HepG2 (cell line): ENCODE measurements around the gene PSMC3IP. TPM values are rescaled to one million over a fixed set of nuclear protein-coding genes. Genes with fewer than 3 reads are reported as not detected.
A peak's percentile ranks its signal among the peaks of the same experiment; 100 is the strongest.

Experiments
- BCL6 ChIP-seq: IDR thresholded peaks from 2 replicates; pipeline ENCODE4 v1.6.1; 2016; ENCODE audit warnings: missing genetic modification reagents, missing compliant biosample characterization
- ELF3 ChIP-seq: IDR thresholded peaks from 2 replicates; pipeline ENCODE4 v1.6.1; 2016; ENCODE audit warnings: missing genetic modification reagents, missing compliant biosample characterization
- FOSL1 ChIP-seq: sonication (generic); formaldehyde crosslinking; IDR thresholded peaks from 2 replicates; pipeline ENCODE4 v1.9.0; 2021; ENCODE audit warnings: missing genetic modification reagents, borderline replicate concordance
- JUND ChIP-seq: sonication (generic); formaldehyde crosslinking; IDR thresholded peaks from 2 replicates; pipeline ENCODE4 v1.8.0; 2022; ENCODE audit warnings: mild to moderate bottlenecking, missing genetic modification reagents
- NCOR1 ChIP-seq: fragments of 200-600 bp; sonication (generic); IDR thresholded peaks from 2 replicates; pipeline ENCODE4 v1.7.0; 2017; ENCODE audit warnings: antibody characterized with exemption, low read length, borderline replicate concordance
- PAF1 ChIP-seq: IDR thresholded peaks from 2 replicates; pipeline ENCODE4 v1.6.1; 2016; ENCODE audit warnings: missing genetic modification reagents, missing compliant biosample characterization
- RCOR2 ChIP-seq: IDR thresholded peaks from 2 replicates; pipeline ENCODE4 v1.6.1; 2016; ENCODE audit warnings: missing biosample characterization, missing genetic modification reagents
- SNRNP70 ChIP-seq: fragments of 200-400 bp; formaldehyde crosslinking; IDR thresholded peaks from 2 replicates; pipeline ENCODE4 v1.6.1; 2017; ENCODE audit warnings: mild to moderate bottlenecking, low read depth, low read length, moderate library complexity
- U2AF2 ChIP-seq: fragments of 200-400 bp; formaldehyde crosslinking; IDR thresholded peaks from 2 replicates; pipeline ENCODE4 v1.6.1; 2017; ENCODE audit warnings: low read depth, mild to moderate bottlenecking, low read length
- ZFP37 ChIP-seq: sonication (generic); formaldehyde crosslinking; IDR thresholded peaks from 2 replicates; pipeline ENCODE4 v1.4.0; 2020; ENCODE audit warnings: missing genetic modification reagents, borderline replicate concordance
- ZFP90 ChIP-seq: sonication (generic); formaldehyde crosslinking; IDR thresholded peaks from 2 replicates; pipeline ENCODE4 v1.8.0; 2022; ENCODE audit warnings: missing genetic modification reagents, mild to moderate bottlenecking, inconsistent platforms, borderline replicate concordance
- ZNF136 ChIP-seq: sonication (generic); formaldehyde crosslinking; IDR thresholded peaks from 2 replicates; pipeline ENCODE4 v1.8.1; 2022; ENCODE audit warnings: low read depth, mild to moderate bottlenecking, moderate library complexity, missing genetic modification reagents
- polyA plus RNA-seq, 8 experiments: library from polyadenylated mRNA; depleted of rRNA in 3 of 8; stranded (reverse) in 7 of 8; unstranded in 1 of 8; fragments of >200 nt; fragmentation: Illumina TruSeq in 4 of 8; extraction: Trizol in 4 of 8; gene quantifications; 2 replicates each; pipeline versions ENCODE4 v1.2.1 to v1.2.3, GENCODE V29; 2011 to 2016; ENCODE audit warnings: low read depth in 4 of 8, missing spikeins in 1 of 8, mixed read lengths in 1 of 8; ENCODE audit not compliant: insufficient read depth in 1 of 8
- total RNA-seq, 5 experiments: library from RNA; depleted of rRNA; stranded (reverse); fragments of >200 nt; fragmentation: Illumina TruSeq; extraction: Trizol; gene quantifications; 2 replicates each; pipeline ENCODE4 v1.2.3, GENCODE V29; 2016; ENCODE audit warnings: low read depth in 1 of 5
- TF ChIP-seq, protein P1 (sequence below): sonication (generic); formaldehyde crosslinking; IDR thresholded peaks from 2 replicates; pipeline ENCODE4 v1.5.0; 2020; ENCODE audit warnings: missing genetic modification reagents
- TF ChIP-seq, protein P2 (sequence below): sonication (generic); formaldehyde crosslinking; IDR thresholded peaks from 2 replicates; pipeline ENCODE4 v1.9.0; 2021; ENCODE audit warnings: missing genetic modification reagents, mild to moderate bottlenecking, borderline replicate concordance
- TF ChIP-seq, protein P3 (sequence below): sonication (generic); formaldehyde crosslinking; IDR thresholded peaks from 2 replicates; pipeline ENCODE4 v1.5.1; 2020; ENCODE audit warnings: mild to moderate bottlenecking, missing genetic modification reagents, borderline replicate concordance
- TF ChIP-seq, protein P4 (sequence below): IDR thresholded peaks from 2 replicates; pipeline ENCODE4 v1.6.1; 2016; ENCODE audit warnings: missing compliant biosample characterization, missing genetic modification reagents, borderline replicate concordance

The PSMC3IP gene
- total and polyA plus RNA-seq, 2 of the 13 experiments (the other 11 are each of a cell fraction or from before 2014, with no cell fraction given): 6.5 to 22.4 TPM

DNA sequence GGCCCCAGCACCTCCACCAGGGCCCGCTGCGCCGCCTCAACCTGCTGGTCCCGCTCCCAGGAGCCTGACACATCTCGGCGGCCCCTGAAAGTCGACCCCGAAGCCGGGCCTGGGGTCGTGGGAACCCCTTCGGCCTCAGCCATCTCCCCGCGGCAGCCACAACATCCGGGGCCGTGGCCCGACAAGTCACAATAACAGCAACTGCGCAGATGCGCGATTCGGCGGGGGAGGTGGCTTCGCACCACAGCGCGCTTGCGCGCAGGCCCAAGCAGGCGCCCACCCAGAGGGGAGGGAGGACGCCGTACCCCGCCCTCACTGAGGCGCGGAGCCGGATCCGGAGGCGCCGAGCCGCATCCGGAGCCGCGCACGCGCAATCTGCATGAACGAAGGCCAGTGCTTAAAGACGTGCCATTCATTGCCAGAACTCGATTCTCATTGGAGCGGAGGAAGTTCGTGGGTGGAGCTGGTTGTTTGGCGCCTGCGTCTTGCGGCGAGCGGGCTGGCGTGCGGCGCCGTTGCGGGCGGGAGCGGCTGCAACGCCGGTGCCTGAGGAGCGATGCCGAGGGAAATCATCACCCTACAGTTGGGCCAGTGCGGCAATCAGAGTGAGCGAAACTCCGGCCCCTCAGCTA is 31.8 kb upstream of the PSMC3IP start, which contains the start of the genes RETREG3 and TUBG1 (continued):
- TF ChIP-seq NCOR1 (no peak; the same call in 1 of the 2 replicates), JUND (CRISPR knock-in tag) (peak; percentile 47; the same call in 1 of the 2 replicates), BCL6 (CRISPR knock-in tag) (no peak), U2AF2 (no peak), PAF1 (CRISPR knock-in tag) (no peak), SNRNP70 (no peak), FOSL1 (peak; percentile 28; the same call in 1 of the 2 replicates), RCOR2 (CRISPR knock-in tag) (no peak), ZFP90 (CRISPR knock-in tag) (peak; percentile 76; the same call in 1 of the 2 replicates), ELF3 (CRISPR knock-in tag) (no peak; the same call in 1 of the 2 replicates), ZNF136 (CRISPR knock-in tag) (peak; percentile 82; the same call in 1 of the 2 replicates), ZFP37 (CRISPR knock-in tag) (peak; percentile 80; the same call in 1 of the 2 replicates)
- TF ChIP-seq, protein P1, sequence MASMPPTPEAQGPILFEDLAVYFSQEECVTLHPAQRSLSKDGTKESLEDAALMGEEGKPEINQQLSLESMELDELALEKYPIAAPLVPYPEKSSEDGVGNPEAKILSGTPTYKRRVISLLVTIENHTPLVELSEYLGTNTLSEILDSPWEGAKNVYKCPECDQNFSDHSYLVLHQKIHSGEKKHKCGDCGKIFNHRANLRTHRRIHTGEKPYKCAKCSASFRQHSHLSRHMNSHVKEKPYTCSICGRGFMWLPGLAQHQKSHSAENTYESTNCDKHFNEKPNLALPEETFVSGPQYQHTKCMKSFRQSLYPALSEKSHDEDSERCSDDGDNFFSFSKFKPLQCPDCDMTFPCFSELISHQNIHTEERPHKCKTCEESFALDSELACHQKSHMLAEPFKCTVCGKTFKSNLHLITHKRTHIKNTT (CRISPR knock-in tag): no peak
- TF ChIP-seq, protein P2, sequence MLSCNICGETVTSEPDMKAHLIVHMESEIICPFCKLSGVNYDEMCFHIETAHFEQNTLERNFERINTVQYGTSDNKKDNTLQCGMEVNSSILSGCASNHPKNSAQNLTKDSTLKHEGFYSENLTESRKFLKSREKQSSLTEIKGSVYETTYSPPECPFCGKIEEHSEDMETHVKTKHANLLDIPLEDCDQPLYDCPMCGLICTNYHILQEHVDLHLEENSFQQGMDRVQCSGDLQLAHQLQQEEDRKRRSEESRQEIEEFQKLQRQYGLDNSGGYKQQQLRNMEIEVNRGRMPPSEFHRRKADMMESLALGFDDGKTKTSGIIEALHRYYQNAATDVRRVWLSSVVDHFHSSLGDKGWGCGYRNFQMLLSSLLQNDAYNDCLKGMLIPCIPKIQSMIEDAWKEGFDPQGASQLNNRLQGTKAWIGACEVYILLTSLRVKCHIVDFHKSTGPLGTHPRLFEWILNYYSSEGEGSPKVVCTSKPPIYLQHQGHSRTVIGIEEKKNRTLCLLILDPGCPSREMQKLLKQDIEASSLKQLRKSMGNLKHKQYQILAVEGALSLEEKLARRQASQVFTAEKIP (CRISPR knock-in tag): no peak
- TF ChIP-seq, protein P3, sequence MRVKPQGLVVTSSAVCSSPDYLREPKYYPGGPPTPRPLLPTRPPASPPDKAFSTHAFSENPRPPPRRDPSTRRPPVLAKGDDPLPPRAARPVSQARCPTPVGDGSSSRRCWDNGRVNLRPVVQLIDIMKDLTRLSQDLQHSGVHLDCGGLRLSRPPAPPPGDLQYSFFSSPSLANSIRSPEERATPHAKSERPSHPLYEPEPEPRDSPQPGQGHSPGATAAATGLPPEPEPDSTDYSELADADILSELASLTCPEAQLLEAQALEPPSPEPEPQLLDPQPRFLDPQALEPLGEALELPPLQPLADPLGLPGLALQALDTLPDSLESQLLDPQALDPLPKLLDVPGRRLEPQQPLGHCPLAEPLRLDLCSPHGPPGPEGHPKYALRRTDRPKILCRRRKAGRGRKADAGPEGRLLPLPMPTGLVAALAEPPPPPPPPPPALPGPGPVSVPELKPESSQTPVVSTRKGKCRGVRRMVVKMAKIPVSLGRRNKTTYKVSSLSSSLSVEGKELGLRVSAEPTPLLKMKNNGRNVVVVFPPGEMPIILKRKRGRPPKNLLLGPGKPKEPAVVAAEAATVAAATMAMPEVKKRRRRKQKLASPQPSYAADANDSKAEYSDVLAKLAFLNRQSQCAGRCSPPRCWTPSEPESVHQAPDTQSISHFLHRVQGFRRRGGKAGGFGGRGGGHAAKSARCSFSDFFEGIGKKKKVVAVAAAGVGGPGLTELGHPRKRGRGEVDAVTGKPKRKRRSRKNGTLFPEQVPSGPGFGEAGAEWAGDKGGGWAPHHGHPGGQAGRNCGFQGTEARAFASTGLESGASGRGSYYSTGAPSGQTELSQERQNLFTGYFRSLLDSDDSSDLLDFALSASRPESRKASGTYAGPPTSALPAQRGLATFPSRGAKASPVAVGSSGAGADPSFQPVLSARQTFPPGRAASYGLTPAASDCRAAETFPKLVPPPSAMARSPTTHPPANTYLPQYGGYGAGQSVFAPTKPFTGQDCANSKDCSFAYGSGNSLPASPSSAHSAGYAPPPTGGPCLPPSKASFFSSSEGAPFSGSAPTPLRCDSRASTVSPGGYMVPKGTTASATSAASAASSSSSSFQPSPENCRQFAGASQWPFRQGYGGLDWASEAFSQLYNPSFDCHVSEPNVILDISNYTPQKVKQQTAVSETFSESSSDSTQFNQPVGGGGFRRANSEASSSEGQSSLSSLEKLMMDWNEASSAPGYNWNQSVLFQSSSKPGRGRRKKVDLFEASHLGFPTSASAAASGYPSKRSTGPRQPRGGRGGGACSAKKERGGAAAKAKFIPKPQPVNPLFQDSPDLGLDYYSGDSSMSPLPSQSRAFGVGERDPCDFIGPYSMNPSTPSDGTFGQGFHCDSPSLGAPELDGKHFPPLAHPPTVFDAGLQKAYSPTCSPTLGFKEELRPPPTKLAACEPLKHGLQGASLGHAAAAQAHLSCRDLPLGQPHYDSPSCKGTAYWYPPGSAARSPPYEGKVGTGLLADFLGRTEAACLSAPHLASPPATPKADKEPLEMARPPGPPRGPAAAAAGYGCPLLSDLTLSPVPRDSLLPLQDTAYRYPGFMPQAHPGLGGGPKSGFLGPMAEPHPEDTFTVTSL (CRISPR knock-in tag): no peak
- TF ChIP-seq, protein P4, sequence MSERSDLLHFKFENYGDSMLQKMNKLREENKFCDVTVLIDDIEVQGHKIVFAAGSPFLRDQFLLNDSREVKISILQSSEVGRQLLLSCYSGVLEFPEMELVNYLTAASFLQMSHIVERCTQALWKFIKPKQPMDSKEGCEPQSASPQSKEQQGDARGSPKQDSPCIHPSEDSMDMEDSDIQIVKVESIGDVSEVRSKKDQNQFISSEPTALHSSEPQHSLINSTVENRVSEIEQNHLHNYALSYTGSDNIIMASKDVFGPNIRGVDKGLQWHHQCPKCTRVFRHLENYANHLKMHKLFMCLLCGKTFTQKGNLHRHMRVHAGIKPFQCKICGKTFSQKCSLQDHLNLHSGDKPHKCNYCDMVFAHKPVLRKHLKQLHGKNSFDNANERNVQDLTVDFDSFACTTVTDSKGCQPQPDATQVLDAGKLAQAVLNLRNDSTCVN (CRISPR knock-in tag): no peak; the same call in 1 of the 2 replicates
